ENCODE measurements around the gene TIMP4.

DNA sequence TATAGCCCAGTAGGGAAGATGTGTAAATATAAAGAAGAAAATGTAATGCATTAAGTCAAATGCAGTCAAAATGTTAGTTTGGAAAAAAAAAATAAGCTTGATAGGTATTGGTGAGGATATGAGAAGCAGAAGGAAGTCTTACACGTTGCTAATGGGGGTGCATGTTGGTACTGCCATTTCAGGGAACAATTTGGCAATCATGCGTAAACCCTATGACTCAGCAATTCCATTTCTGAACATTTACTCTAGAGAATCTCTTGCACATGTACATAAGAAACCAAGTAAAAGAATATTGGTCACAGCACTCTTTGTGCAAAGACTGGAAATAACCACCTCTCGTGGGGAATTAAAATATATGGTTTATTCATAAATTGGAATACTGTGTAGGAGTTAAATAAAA, 35.5 kb upstream of the TIMP4 start:
- TF ChIP-seq EZH2 (IDR thresholded peaks at IDR 0.05; ENCODE audit: borderline replicate concordance, low read depth, low read length, severe bottlenecking), result no peak
- TF ChIP-seq, protein P1, sequence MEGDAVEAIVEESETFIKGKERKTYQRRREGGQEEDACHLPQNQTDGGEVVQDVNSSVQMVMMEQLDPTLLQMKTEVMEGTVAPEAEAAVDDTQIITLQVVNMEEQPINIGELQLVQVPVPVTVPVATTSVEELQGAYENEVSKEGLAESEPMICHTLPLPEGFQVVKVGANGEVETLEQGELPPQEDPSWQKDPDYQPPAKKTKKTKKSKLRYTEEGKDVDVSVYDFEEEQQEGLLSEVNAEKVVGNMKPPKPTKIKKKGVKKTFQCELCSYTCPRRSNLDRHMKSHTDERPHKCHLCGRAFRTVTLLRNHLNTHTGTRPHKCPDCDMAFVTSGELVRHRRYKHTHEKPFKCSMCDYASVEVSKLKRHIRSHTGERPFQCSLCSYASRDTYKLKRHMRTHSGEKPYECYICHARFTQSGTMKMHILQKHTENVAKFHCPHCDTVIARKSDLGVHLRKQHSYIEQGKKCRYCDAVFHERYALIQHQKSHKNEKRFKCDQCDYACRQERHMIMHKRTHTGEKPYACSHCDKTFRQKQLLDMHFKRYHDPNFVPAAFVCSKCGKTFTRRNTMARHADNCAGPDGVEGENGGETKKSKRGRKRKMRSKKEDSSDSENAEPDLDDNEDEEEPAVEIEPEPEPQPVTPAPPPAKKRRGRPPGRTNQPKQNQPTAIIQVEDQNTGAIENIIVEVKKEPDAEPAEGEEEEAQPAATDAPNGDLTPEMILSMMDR (IDR thresholded peaks at IDR 0.05; ENCODE audit: borderline replicate concordance, extremely low read depth, low read length, poor library complexity, severe bottlenecking), result no peak

All from DND-41 (cell line).